Iris pigment epithelial cell (primary cell): Measurements from ENCODE around the gene EPHX1.

Experiments
- DNase-seq: peaks from one replicate; pipeline ENCODE4 v3.0.0-alpha.2; 2011; ENCODE audit warnings: low read depth

The EPHX1 gene

GRCh38 chr1:225842788-225843425 lies 33.0 kb downstream of the EPHX1 start:
- DNase-seq: no peak

GRCh38 chr1:225843426-225843795 lies 33.5 kb downstream of the EPHX1 start:
- no peak for DNase-seq

- DNase-seq: no peak
These were observed 34.5 kb downstream of the EPHX1 start for GRCh38 chr1:225844236-225845061.

GRCh38 chr1:225845097-225845496 lies 35.2 kb downstream of the EPHX1 start:
- DNase-seq: no peak

- DNase-seq: peak; percentile 80
These were observed 35.8 kb downstream of the EPHX1 start for GRCh38 chr1:225845571-225846259.

GRCh38 chr1:225846331-225847310 lies 36.7 kb downstream of the EPHX1 start:
- DNase-seq: no peak

- DNase-seq: no peak
These were observed 37.7 kb downstream of the EPHX1 start for GRCh38 chr1:225847610-225848009.

- peak; percentile 45 for DNase-seq
These were observed 38.4 kb downstream of the EPHX1 start for GRCh38 chr1:225848030-225848955.

- no peak for DNase-seq
These were observed 40.0 kb downstream of the EPHX1 start for GRCh38 chr1:225849925-225850324.

GRCh38 chr1:225850370-225850769 lies 40.4 kb downstream of the EPHX1 start:
- no peak for DNase-seq

GRCh38 chr1:225851805-225852204 lies 41.9 kb downstream of the EPHX1 start:
- DNase-seq: no peak

- DNase-seq: no peak
These were observed 42.6 kb downstream of the EPHX1 start for GRCh38 chr1:225852413-225853124.

- DNase-seq: no peak
These were observed 43.5 kb downstream of the EPHX1 start for GRCh38 chr1:225853441-225853840.

GRCh38 chr1:225855503-225856300 lies 45.8 kb downstream of the EPHX1 start:
- DNase-seq: no peak

GRCh38 chr1:225857256-225857655 lies 47.3 kb downstream of the EPHX1 start:
- no peak for DNase-seq

GRCh38 chr1:225859151-225859550 lies 49.2 kb downstream of the EPHX1 start:
- no peak for DNase-seq

- DNase-seq: no peak
These were observed 50.2 kb downstream of the EPHX1 start for GRCh38 chr1:225860107-225860506.

- no peak for DNase-seq
These were observed 51.0 kb downstream of the EPHX1 start for GRCh38 chr1:225860876-225861441.
